OCI-LY1 (cell line): ENCODE results near the gene MCM10.

ENCODE experiments used
- CTCF ChIP-seq: fragments of 200-600 bp; sonication (generic), shearing (Covaris generic); IDR thresholded peaks from 2 replicates; pipeline ENCODE4 v1.5.1; 2017; ENCODE audit warnings: mild to moderate bottlenecking, antibody characterized with exemption, low read length, moderate library complexity, mixed read lengths
- EZH2 ChIP-seq: fragments of 200-600 bp; sonication (generic), shearing (Covaris generic); IDR thresholded peaks from 2 replicates; pipeline ENCODE4 v1.8.0; 2017; ENCODE audit warnings: borderline replicate concordance, mixed run types, mild to moderate bottlenecking, antibody characterized with exemption, low read length, moderate library complexity, mixed read lengths

GRCh38 chr10:13233358-13233757 is 72.0 kb downstream of the MCM10 start:
- TF ChIP-seq CTCF (no peak), EZH2 (no peak)
